ENCODE results near the gene ACBD3.

GRCh38 chr1:226204198-226204597, 17.7 kb upstream of the ACBD3 start:
- no peak for TF ChIP-seq CTCF (IDR thresholded peaks at IDR 0.05; ENCODE audit: borderline replicate concordance, extremely low read depth, low read length, poor library complexity, severe bottlenecking)
- TF ChIP-seq EZH2 (IDR thresholded peaks at IDR 0.05; ENCODE audit: borderline replicate concordance, low read depth, low read length, severe bottlenecking): no peak
